HepG2 (cell line): ENCODE data around the gene CNTD1. TPM values are rescaled to one million over a fixed set of nuclear protein-coding genes. Genes with fewer than 3 reads are reported as not detected.

Experiments used
- HNRNPL ChIP-seq: fragments of 200-400 bp; formaldehyde crosslinking; IDR thresholded peaks from 2 replicates; pipeline ENCODE4 v1.6.1; 2017; ENCODE audit warnings: mild to moderate bottlenecking, low read depth, low read length
- IKZF4 ChIP-seq: sonication (generic); formaldehyde crosslinking; IDR thresholded peaks from 2 replicates; pipeline ENCODE4 v1.5.1; 2020; ENCODE audit warnings: borderline replicate concordance, mild to moderate bottlenecking, low read depth, missing genetic modification reagents; ENCODE audit errors: not compliant biosample characterization
- KLF9 ChIP-seq: IDR thresholded peaks from 2 replicates; pipeline ENCODE4 v1.6.1; 2016; ENCODE audit warnings: low read depth
- MAFG ChIP-seq: sonication (generic); formaldehyde crosslinking; IDR thresholded peaks from 2 replicates; pipeline ENCODE4 v1.5.1; 2020; ENCODE audit warnings: mild to moderate bottlenecking, missing genetic modification reagents
- RFXANK ChIP-seq: IDR thresholded peaks from 2 replicates; pipeline ENCODE4 v1.6.1; 2016
- ZC3H4 ChIP-seq: sonication (generic); formaldehyde crosslinking; IDR thresholded peaks from 2 replicates; pipeline ENCODE4 v1.4.0; 2020; ENCODE audit warnings: missing genetic modification reagents, borderline replicate concordance
- ZFX ChIP-seq: sonication (generic); formaldehyde crosslinking; IDR thresholded peaks from 2 replicates; pipeline ENCODE4 v1.4.0; 2020; ENCODE audit warnings: mild to moderate bottlenecking, low read depth, missing genetic modification reagents, moderate library complexity
- ZNF607 ChIP-seq: sonication (generic); formaldehyde crosslinking; IDR thresholded peaks from 2 replicates; pipeline ENCODE4 v1.5.1; 2020; ENCODE audit warnings: missing genetic modification reagents, mild to moderate bottlenecking, borderline replicate concordance
- ZNF790 ChIP-seq: sonication (generic); formaldehyde crosslinking; IDR thresholded peaks from 2 replicates; pipeline ENCODE4 v1.8.0; 2022; ENCODE audit warnings: missing genetic modification reagents, mild to moderate bottlenecking, borderline replicate concordance
- ZNF839 ChIP-seq: sonication (generic); formaldehyde crosslinking; IDR thresholded peaks from 2 replicates; pipeline ENCODE4 v1.4.0; 2020; ENCODE audit warnings: missing genetic modification reagents, mild to moderate bottlenecking, borderline replicate concordance
- polyA plus RNA-seq, 8 experiments: library from polyadenylated mRNA; depleted of rRNA in 3 of 8; stranded (reverse) in 7 of 8; unstranded in 1 of 8; fragments of >200 nt; fragmentation: Illumina TruSeq in 4 of 8; extraction: Trizol in 4 of 8; gene quantifications; 2 replicates each; pipeline versions ENCODE4 v1.2.1 to v1.2.3, GENCODE V29; 2011 to 2016; ENCODE audit warnings: low read depth in 4 of 8, missing spikeins in 1 of 8, mixed read lengths in 1 of 8; ENCODE audit not compliant: insufficient read depth in 1 of 8
- total RNA-seq, 5 experiments: library from RNA; depleted of rRNA; stranded (reverse); fragments of >200 nt; fragmentation: Illumina TruSeq; extraction: Trizol; gene quantifications; 2 replicates each; pipeline ENCODE4 v1.2.3, GENCODE V29; 2016; ENCODE audit warnings: low read depth in 1 of 5
- TF ChIP-seq, protein P1 (sequence below): sonication (generic); formaldehyde crosslinking; IDR thresholded peaks from 2 replicates; pipeline ENCODE4 v1.4.0; 2020; ENCODE audit warnings: low read depth, missing genetic modification reagents
- TF ChIP-seq, protein P2 (sequence below): IDR thresholded peaks from 2 replicates; pipeline ENCODE4 v1.6.1; 2012; ENCODE audit warnings: low read depth, low read length, improper control_type of control experiment
- TF ChIP-seq, protein P3 (sequence below): sonication (generic); formaldehyde crosslinking; IDR thresholded peaks from 2 replicates; pipeline ENCODE4 v1.4.0; 2020; ENCODE audit warnings: missing genetic modification reagents
- TF ChIP-seq, protein P4 (sequence below): sonication (generic); formaldehyde crosslinking; conservative IDR thresholded peaks from 2 replicates; pipeline ENCODE4 v1.4.0; 2020; ENCODE audit warnings: missing genetic modification reagents
- TF ChIP-seq, protein P5 (sequence below): sonication (generic); formaldehyde crosslinking; conservative IDR thresholded peaks from 2 replicates; pipeline ENCODE4 v1.8.1; 2023; ENCODE audit warnings: missing genetic modification reagents

The CNTD1 gene
- total and polyA plus RNA-seq, 2 of the 13 experiments (the other 11 are each of a cell fraction or from before 2014, with no cell fraction given) = 0.11 to 0.15 TPM

DNA sequence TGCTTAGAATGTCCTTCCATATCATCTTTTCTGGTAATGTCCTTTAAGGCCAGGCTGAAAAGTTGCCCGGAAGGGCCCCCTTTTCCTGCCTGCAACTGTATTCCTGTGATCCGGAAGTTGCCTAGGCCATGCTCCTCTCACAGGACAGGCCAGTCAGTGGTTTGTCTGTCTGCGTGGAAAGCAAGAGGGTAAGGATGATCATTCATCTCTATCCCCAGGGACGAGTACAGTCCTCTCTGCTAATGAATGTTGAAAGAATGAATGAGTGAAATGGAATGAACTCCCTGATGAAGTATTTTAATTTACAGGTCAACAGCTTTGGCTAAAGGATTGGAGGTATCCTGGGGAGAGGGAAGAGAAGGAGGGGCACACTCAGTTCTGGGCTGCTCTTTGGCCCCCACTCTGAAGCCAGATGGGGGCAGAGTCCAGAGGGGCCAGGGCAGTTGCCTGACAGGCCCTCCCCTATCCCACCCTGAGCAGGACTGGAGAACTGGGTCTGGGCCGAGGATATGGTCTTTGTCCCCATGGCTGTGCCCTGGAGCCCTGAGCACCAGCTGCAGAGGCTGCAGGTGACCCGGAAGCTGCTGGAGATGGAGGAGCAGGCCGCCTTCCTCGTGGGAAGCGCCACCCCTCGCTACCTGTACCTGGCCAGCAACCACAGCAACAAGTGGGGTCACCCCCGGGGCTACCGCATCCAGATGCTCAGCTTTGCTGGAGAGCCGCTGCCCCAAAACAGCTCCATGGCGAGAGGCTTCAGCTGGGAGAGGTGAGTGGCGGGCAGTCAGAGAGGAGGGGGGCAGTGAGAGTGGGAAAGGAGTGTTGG lies 55.5 kb downstream of the CNTD1 start (continued):
- TF ChIP-seq, protein P1, sequence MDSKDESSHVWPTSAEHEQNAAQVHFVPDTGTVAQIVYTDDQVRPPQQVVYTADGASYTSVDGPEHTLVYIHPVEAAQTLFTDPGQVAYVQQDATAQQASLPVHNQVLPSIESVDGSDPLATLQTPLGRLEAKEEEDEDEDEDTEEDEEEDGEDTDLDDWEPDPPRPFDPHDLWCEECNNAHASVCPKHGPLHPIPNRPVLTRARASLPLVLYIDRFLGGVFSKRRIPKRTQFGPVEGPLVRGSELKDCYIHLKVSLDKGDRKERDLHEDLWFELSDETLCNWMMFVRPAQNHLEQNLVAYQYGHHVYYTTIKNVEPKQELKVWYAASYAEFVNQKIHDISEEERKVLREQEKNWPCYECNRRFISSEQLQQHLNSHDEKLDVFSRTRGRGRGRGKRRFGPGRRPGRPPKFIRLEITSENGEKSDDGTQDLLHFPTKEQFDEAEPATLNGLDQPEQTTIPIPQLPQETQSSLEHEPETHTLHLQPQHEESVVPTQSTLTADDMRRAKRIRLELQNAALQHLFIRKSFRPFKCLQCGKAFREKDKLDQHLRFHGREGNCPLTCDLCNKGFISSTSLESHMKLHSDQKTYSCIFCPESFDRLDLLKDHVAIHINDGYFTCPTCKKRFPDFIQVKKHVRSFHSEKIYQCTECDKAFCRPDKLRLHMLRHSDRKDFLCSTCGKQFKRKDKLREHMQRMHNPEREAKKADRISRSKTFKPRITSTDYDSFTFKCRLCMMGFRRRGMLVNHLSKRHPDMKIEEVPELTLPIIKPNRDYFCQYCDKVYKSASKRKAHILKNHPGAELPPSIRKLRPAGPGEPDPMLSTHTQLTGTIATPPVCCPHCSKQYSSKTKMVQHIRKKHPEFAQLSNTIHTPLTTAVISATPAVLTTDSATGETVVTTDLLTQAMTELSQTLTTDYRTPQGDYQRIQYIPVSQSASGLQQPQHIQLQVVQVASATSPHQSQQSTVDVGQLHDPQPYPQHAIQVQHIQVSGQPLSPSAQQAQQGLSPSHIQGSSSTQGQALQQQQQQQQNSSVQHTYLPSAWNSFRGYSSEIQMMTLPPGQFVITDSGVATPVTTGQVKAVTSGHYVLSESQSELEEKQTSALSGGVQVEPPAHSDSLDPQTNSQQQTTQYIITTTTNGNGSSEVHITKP (CRISPR knock-in tag) = 0 out of 2 replicates have a peak, but pooled peaks have one; percentile 24
- TF ChIP-seq, protein P2, sequence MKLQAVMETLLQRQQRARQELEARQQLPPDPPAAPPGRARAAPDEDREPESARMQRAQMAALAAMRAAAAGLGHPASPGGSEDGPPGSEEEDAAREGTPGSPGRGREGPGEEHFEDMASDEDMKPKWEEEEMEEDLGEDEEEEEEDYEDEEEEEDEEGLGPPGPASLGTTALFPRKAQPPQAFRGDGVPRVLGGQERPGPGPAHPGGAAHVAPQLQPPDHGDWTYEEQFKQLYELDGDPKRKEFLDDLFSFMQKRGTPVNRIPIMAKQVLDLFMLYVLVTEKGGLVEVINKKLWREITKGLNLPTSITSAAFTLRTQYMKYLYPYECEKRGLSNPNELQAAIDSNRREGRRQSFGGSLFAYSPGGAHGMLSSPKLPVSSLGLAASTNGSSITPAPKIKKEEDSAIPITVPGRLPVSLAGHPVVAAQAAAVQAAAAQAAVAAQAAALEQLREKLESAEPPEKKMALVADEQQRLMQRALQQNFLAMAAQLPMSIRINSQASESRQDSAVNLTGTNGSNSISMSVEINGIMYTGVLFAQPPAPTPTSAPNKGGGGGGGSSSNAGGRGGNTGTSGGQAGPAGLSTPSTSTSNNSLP = no peak
- TF ChIP-seq KLF9 (CRISPR knock-in tag) (no peak), ZNF839 (CRISPR knock-in tag) (0 out of 2 replicates have a peak, but pooled peaks have one; percentile 61), ZC3H4 (CRISPR knock-in tag) (no peak), ZNF790 (CRISPR knock-in tag) (no peak), HNRNPL (peak; percentile 63; the same call in 1 of the 2 replicates), RFXANK (no peak), MAFG (CRISPR knock-in tag) (no peak), ZFX (CRISPR knock-in tag) (peak; percentile 85), ZNF607 (CRISPR knock-in tag) (0 out of 2 replicates have a peak, but pooled peaks have one; percentile 40), IKZF4 (CRISPR knock-in tag) (peak; percentile 50)
- TF ChIP-seq, protein P3, sequence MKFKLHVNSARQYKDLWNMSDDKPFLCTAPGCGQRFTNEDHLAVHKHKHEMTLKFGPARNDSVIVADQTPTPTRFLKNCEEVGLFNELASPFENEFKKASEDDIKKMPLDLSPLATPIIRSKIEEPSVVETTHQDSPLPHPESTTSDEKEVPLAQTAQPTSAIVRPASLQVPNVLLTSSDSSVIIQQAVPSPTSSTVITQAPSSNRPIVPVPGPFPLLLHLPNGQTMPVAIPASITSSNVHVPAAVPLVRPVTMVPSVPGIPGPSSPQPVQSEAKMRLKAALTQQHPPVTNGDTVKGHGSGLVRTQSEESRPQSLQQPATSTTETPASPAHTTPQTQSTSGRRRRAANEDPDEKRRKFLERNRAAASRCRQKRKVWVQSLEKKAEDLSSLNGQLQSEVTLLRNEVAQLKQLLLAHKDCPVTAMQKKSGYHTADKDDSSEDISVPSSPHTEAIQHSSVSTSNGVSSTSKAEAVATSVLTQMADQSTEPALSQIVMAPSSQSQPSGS (CRISPR knock-in tag) = peak; percentile 76
- TF ChIP-seq, protein P4, sequence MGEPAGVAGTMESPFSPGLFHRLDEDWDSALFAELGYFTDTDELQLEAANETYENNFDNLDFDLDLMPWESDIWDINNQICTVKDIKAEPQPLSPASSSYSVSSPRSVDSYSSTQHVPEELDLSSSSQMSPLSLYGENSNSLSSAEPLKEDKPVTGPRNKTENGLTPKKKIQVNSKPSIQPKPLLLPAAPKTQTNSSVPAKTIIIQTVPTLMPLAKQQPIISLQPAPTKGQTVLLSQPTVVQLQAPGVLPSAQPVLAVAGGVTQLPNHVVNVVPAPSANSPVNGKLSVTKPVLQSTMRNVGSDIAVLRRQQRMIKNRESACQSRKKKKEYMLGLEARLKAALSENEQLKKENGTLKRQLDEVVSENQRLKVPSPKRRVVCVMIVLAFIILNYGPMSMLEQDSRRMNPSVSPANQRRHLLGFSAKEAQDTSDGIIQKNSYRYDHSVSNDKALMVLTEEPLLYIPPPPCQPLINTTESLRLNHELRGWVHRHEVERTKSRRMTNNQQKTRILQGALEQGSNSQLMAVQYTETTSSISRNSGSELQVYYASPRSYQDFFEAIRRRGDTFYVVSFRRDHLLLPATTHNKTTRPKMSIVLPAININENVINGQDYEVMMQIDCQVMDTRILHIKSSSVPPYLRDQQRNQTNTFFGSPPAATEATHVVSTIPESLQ = no peak
- TF ChIP-seq, protein P5, sequence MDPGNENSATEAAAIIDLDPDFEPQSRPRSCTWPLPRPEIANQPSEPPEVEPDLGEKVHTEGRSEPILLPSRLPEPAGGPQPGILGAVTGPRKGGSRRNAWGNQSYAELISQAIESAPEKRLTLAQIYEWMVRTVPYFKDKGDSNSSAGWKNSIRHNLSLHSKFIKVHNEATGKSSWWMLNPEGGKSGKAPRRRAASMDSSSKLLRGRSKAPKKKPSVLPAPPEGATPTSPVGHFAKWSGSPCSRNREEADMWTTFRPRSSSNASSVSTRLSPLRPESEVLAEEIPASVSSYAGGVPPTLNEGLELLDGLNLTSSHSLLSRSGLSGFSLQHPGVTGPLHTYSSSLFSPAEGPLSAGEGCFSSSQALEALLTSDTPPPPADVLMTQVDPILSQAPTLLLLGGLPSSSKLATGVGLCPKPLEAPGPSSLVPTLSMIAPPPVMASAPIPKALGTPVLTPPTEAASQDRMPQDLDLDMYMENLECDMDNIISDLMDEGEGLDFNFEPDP (CRISPR knock-in tag) = 0 out of 2 replicates have a peak, but pooled peaks have one; percentile 79
